Measurements from ENCODE around the gene DDX20.

DDX20 gene

DNA sequence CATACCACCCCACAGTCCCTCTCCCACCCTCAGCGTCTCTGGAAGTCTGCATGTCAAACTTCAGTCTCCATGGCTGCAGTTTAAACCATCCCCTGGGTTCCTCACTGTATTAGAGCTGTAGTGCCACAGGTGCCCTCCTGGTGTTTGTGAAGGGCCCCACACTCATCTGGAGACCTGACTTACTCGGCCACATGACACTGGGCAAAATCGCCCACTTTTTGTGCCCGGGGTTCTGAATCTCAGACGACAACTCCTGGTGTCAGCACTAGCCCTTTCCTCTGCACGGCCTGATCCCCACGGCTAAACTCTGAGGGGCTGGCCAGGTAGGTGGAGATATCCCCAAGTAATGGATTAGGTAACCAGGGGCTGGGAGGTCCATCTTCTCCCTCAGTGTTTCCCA lies 23.0 kb upstream of the DDX20 start:
- H3K4me2 ChIP-seq (ENCODE audit: low read depth, low read length, poor library complexity, severe bottlenecking), result no peak overlapping the region
- no peaks in the 10 kb centered on the region for H3K9me3 ChIP-seq (ENCODE audit: insufficient read depth, low read length)
- no peaks in the 10 kb centered on the region for H3K27me3 ChIP-seq (ENCODE audit: low read length)
- TF ChIP-seq, protein P1, sequence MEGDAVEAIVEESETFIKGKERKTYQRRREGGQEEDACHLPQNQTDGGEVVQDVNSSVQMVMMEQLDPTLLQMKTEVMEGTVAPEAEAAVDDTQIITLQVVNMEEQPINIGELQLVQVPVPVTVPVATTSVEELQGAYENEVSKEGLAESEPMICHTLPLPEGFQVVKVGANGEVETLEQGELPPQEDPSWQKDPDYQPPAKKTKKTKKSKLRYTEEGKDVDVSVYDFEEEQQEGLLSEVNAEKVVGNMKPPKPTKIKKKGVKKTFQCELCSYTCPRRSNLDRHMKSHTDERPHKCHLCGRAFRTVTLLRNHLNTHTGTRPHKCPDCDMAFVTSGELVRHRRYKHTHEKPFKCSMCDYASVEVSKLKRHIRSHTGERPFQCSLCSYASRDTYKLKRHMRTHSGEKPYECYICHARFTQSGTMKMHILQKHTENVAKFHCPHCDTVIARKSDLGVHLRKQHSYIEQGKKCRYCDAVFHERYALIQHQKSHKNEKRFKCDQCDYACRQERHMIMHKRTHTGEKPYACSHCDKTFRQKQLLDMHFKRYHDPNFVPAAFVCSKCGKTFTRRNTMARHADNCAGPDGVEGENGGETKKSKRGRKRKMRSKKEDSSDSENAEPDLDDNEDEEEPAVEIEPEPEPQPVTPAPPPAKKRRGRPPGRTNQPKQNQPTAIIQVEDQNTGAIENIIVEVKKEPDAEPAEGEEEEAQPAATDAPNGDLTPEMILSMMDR (IDR thresholded peaks at IDR 0.05; ENCODE audit: insufficient read depth, low read length, poor library complexity, severe bottlenecking), result no peak
- TF ChIP-seq EZH2phosphoT487 (conservative IDR thresholded peaks at IDR 0.05; ENCODE audit: low read length), result no peak
- H3F3A ChIP-seq (ENCODE audit: insufficient read depth), result no peaks in the 10 kb centered on the region
- H3K36me3 ChIP-seq (ENCODE audit: low read length), result no peaks in the 10 kb centered on the region; the same call in 1 of the 2 replicates
- H2AFZ ChIP-seq (ENCODE audit: low read depth, low read length, severe bottlenecking), result no peak overlapping the region
- H3K27ac ChIP-seq (ENCODE audit: low read depth, low read length), result no peak overlapping the region
- no peak overlapping the region for H3K9ac ChIP-seq (ENCODE audit: low read length)
- H3K4me3 ChIP-seq (ENCODE audit: insufficient read depth, low read length, poor library complexity, severe bottlenecking), result no peak overlapping the region
- H3K79me2 ChIP-seq (ENCODE audit: insufficient read depth, low read length), result no peaks in the 10 kb centered on the region
- no peaks in the 10 kb centered on the region for H4K20me1 ChIP-seq (ENCODE audit: low read depth, low read length)
- H3K9me2 ChIP-seq (replicated peaks; ENCODE audit: insufficient read depth, low read length), result no peaks in the 10 kb centered on the region

DNA sequence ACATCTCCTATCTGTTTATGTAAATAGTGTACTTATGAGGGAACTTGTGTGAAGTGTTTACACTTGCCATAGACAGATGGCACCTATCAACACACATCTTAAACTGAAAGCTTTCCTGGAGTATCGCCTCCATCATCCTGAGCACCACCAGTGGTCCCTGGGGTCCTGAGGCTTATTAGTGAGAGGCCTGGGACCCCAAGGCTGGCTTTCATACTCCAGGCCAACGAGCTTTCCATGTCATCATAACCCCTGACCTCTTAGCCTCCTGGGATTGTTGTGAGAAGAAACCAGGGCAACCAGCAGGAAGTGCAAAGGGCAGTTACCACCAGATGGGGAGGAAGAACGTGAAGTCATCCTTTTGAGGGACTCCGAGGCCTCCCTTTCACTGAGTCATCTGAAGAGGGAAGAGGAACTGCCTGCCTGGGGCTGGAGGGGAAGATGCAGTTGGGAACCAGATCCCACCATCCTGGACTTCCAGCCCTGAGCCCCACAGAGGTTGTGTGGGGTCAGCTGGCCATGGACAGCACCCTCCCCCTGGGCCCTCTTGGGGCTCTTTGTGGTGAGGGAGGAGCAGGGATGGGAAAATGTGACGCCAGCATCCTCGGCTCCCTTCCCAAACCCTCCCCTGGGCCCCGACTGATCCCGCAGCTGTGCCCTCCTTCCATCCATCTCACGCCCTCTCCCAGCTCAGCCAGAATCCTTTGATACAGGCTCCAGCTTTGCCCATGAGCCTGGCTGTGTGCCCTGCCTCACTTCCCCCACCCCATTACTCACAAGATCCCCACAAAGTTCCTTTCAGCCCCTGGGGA lies 22.3 kb upstream of the DDX20 start:
- no peak overlapping the region for H3K4me3 ChIP-seq (ENCODE audit: insufficient read depth, low read length, poor library complexity, severe bottlenecking)
- TF ChIP-seq, protein P1 (IDR thresholded peaks at IDR 0.05; ENCODE audit: insufficient read depth, low read length, poor library complexity, severe bottlenecking), result no peak
- TF ChIP-seq EZH2phosphoT487 (conservative IDR thresholded peaks at IDR 0.05; ENCODE audit: low read length), result no peak
- no peak overlapping the region for H3K27ac ChIP-seq (ENCODE audit: low read depth, low read length)
- no peaks in the 10 kb centered on the region for H3F3A ChIP-seq (ENCODE audit: insufficient read depth)
- no peaks in the 10 kb centered on the region for H3K79me2 ChIP-seq (ENCODE audit: insufficient read depth, low read length)
- H3K4me2 ChIP-seq (ENCODE audit: low read depth, low read length, poor library complexity, severe bottlenecking), result no peak overlapping the region
- H4K20me1 ChIP-seq (ENCODE audit: low read depth, low read length), result no peaks in the 10 kb centered on the region
- H3K36me3 ChIP-seq (ENCODE audit: low read length), result no peaks in the 10 kb centered on the region; the same call in 1 of the 2 replicates
- no peak overlapping the region for H2AFZ ChIP-seq (ENCODE audit: low read depth, low read length, severe bottlenecking)
- H3K27me3 ChIP-seq (ENCODE audit: low read length), result no peaks in the 10 kb centered on the region
- no peak overlapping the region for H3K9ac ChIP-seq (ENCODE audit: low read length)
- H3K9me2 ChIP-seq (replicated peaks; ENCODE audit: insufficient read depth, low read length), result no peaks in the 10 kb centered on the region
- H3K9me3 ChIP-seq (ENCODE audit: insufficient read depth, low read length), result no peaks in the 10 kb centered on the region

DNA sequence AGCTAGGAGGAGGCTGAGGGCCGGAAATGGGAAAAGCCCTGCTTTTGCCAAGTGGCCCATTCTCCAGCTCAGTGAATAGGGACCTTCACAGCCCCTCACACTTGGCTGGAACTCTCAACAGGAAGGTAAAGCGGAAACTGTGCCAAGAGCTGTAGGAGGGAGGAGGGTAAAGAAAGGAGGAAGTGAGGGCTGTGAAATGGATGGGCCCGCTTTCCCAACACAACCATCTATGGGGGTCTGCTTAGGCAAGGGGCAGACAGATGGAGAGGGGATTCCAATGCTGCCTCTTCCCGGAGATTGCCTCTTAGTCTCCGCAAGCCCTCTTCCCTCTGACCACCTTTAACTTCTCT lies 21.7 kb upstream of the DDX20 start:
- Histone ChIP-seq H3K9ac (ENCODE audit: low read length) (no peak overlapping the region), H3K36me3 (ENCODE audit: low read length) (no peaks in the 10 kb centered on the region; the same call in 1 of the 2 replicates), H3K4me2 (ENCODE audit: low read depth, low read length, poor library complexity, severe bottlenecking) (no peak overlapping the region), H3K27ac (ENCODE audit: low read depth, low read length) (no peak overlapping the region), H3K4me3 (ENCODE audit: insufficient read depth, low read length, poor library complexity, severe bottlenecking) (no peak overlapping the region), H4K20me1 (ENCODE audit: low read depth, low read length) (no peaks in the 10 kb centered on the region), H3K9me3 (ENCODE audit: insufficient read depth, low read length) (no peaks in the 10 kb centered on the region), H3K9me2 (replicated peaks; ENCODE audit: insufficient read depth, low read length) (no peaks in the 10 kb centered on the region), H3K79me2 (ENCODE audit: insufficient read depth, low read length) (no peaks in the 10 kb centered on the region), H3F3A (ENCODE audit: insufficient read depth) (no peaks in the 10 kb centered on the region), H3K27me3 (ENCODE audit: low read length) (no peaks in the 10 kb centered on the region), H2AFZ (ENCODE audit: low read depth, low read length, severe bottlenecking) (no peak overlapping the region)
- no peak for TF ChIP-seq EZH2phosphoT487 (conservative IDR thresholded peaks at IDR 0.05; ENCODE audit: low read length)
- TF ChIP-seq, protein P1 (IDR thresholded peaks at IDR 0.05; ENCODE audit: insufficient read depth, low read length, poor library complexity, severe bottlenecking), result no peak

Data from SU-DHL-6 (cell line).